Central memory CD8-positive, alpha-beta T cell (primary cell): Measurements from ENCODE around the gene ZBTB16.

Source experiments
- ATAC-seq: fragments of 150-1000 bp; cut with Tn5 transposase; replicated peaks from 2 replicates; pipeline ENCODE4 v1.10.0; 2022; ENCODE audit warnings: mild to moderate bottlenecking, moderate FRiP score, moderate number of reproducible peaks; ENCODE audit not compliant: poor library complexity, severe bottlenecking; ENCODE audit errors: extremely low read depth
- DNase-seq, 2 donors: peaks; one replicate each; pipeline ENCODE4 v3.0.0; 2021; ENCODE audit warnings: low spot score in 2 of 2
- H3K27ac Mint-ChIP-seq: one replicate; pipeline ENCODE4 v1.8.0; 2022; ENCODE audit warnings: low read depth, mild to moderate bottlenecking, moderate library complexity, mixed read lengths
- H3K27me3 Mint-ChIP-seq: one replicate; pipeline ENCODE4 v1.8.0; 2022; ENCODE audit warnings: mixed read lengths
- H3K36me3 Mint-ChIP-seq: one replicate; pipeline ENCODE4 v1.8.0; 2022; ENCODE audit warnings: mild to moderate bottlenecking, moderate library complexity, mixed read lengths; ENCODE audit not compliant: insufficient read depth
- H3K4me1 Mint-ChIP-seq: one replicate; pipeline ENCODE4 v1.8.0; 2022; ENCODE audit warnings: mixed read lengths
- H3K4me3 Mint-ChIP-seq: one replicate; pipeline ENCODE4 v1.8.0; 2022; ENCODE audit warnings: mild to moderate bottlenecking, moderate library complexity, mixed read lengths
- H3K9me3 Mint-ChIP-seq: one replicate; pipeline ENCODE4 v1.8.0; 2022; ENCODE audit warnings: mixed read lengths

Gene ZBTB16

DNA sequence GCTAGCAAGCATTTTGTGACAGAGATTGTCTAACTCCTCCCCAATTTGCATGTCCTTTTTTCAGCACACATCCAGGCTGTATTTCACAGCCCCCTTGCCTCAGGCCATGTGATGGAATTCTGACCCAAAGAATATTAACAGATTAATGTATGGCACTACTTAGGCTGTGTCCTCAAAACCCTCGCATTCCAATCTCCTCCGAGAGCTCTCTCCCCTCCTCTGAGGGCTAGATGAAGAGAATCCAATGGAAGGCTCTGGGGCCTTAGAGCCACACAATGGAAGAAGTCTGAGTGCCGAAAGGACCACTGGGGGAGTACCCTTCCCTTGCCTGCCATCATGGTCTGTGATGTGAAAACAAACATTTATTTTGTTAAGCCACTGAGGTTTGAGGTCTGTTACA lies 223.0 kb downstream of the ZBTB16 start:
- no peak for ATAC-seq
- Mint-ChIP-seq H3K4me1 (no peaks in the 10 kb centered on the region), H3K27me3 (peaks cover 55% of the 10 kb centered on the region), H3K4me3 (no peak overlapping the region), H3K27ac (no peak overlapping the region), H3K36me3 (no peaks in the 10 kb centered on the region), H3K9me3 (no peaks in the 10 kb centered on the region)
- DNase-seq, result no peak

DNA sequence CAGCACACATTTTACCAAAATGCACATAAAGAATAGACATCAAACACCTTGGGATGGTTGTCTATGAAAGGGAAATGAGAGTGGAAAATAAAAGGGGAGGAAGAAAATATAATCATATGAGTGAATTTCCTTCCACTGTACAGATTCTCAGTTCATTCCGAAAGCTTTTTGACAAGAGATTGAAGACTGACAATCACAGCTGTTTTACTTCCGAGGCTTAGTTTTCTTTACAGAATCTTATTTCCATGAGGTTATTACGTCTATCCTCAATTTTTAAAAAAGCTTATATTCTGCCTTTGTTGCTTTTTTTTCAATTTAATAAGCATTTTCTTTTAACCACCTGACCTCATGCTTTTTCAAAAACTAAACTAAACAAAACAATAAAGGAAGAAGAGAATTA lies 223.9 kb downstream of the ZBTB16 start:
- ATAC-seq (no peak), DNase-seq (no peak)
- Mint-ChIP-seq H3K4me3 (no peak overlapping the region), H3K9me3 (no peaks in the 10 kb centered on the region), H3K27me3 (peaks cover 45% of the 10 kb centered on the region), H3K36me3 (no peaks in the 10 kb centered on the region), H3K4me1 (no peaks in the 10 kb centered on the region), H3K27ac (no peak overlapping the region)

DNA sequence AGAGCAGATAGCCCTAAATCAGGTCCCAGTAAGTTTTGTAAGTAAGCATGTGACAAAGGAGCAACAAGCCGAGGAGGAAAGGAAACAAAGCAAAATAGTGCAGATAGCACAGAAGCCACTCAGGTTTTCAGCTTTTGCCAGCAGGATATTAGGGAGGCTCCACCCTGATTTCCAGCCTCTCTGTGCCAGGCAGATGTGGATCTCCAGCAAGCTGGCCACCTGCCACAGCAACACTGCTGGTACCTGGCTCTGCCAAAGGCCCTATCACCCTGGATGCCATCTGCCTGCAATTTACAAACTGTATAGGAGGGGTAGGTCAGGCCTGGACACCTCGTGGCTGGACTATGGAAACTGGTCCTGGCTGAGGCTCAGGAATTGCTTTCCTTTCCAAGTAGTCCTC lies 224.5 kb downstream of the ZBTB16 start:
- peaks cover 39% of the 10 kb centered on the region for H3K27me3 Mint-ChIP-seq

DNA sequence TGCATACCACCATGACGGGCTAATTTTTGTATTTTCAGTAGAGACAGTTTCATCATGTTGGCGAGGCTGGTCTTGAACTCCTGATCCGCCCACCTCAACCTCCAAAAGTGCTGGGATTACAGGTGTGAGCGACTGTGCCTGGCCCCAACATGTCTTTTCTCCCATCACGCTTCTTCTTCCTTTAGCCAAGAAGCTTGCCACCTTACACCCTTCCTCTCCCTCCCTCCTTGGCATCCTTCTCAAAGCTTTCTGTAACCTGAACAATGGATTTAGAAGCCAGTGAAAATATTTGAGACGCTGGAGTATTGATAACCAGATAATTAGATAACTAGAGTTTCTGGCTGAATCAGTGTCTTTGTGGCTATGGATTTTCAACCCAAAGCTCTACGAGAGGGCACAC lies 225.4 kb downstream of the ZBTB16 start:
- no peaks in the 10 kb centered on the region for H3K4me1 Mint-ChIP-seq
- ATAC-seq, result no peak

More for the DNA sequence above, 224.5 kb downstream of the ZBTB16 start:
- Mint-ChIP-seq H3K36me3 (no peaks in the 10 kb centered on the region), H3K9me3 (no peaks in the 10 kb centered on the region), H3K27ac (no peak overlapping the region), H3K4me1 (no peaks in the 10 kb centered on the region), H3K4me3 (no peak overlapping the region)
- ATAC-seq (no peak), DNase-seq (no peak)

DNA sequence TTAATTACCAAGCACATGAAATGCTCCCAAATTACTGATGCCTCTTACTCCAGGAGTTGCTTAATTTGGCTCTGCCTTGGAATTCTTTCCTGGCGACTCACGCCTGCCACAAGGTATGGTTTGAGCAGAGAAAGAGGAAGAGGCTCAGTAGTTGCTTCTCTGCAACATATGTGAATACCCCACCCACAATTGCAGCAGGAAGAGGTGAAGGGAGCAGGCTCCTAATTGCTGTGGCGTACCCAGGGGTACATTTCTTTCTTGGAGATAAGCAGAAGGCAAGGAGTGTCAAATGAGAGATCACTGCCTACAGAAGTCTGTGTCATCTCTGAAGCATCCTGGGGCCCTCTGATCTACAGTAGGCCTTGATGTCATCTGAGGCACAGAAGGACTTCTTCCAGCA lies 226.1 kb downstream of the ZBTB16 start:
- DNase-seq (no peak), ATAC-seq (no peak)
- Mint-ChIP-seq H3K4me1 (no peaks in the 10 kb centered on the region), H3K27ac (no peak overlapping the region), H3K9me3 (no peaks in the 10 kb centered on the region), H3K27me3 (peaks cover 30% of the 10 kb centered on the region), H3K4me3 (no peak overlapping the region), H3K36me3 (no peaks in the 10 kb centered on the region)

More for the DNA sequence above, 225.4 kb downstream of the ZBTB16 start:
- Mint-ChIP-seq H3K27me3 (peaks cover 30% of the 10 kb centered on the region), H3K4me3 (no peak overlapping the region), H3K36me3 (no peaks in the 10 kb centered on the region), H3K27ac (no peak overlapping the region), H3K9me3 (no peaks in the 10 kb centered on the region)
- DNase-seq, result no peak

DNA sequence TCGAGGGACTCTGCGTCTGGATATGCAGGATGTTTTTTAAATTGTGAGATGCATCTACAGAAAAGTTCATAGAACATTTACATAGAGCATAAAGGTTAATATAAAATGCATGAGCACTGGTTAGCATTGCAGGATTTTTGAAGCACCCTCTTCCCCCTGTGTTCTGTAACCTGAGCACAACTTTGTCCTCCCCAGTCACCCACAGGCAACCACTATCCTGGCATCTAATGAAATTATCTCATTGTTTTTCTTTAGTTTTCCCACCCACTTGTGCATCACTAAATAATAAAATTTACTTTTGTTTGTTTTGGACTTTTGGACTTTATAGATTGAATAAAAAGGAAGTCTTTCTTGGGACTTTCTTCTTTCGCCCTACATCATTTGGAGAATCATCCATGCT lies 226.7 kb downstream of the ZBTB16 start:
- Mint-ChIP-seq H3K27ac (no peak overlapping the region), H3K27me3 (peaks cover 31% of the 10 kb centered on the region), H3K4me3 (no peak overlapping the region), H3K4me1 (no peaks in the 10 kb centered on the region), H3K36me3 (no peaks in the 10 kb centered on the region), H3K9me3 (no peaks in the 10 kb centered on the region)
- ATAC-seq, result no peak
- DNase-seq, result no peak

DNA sequence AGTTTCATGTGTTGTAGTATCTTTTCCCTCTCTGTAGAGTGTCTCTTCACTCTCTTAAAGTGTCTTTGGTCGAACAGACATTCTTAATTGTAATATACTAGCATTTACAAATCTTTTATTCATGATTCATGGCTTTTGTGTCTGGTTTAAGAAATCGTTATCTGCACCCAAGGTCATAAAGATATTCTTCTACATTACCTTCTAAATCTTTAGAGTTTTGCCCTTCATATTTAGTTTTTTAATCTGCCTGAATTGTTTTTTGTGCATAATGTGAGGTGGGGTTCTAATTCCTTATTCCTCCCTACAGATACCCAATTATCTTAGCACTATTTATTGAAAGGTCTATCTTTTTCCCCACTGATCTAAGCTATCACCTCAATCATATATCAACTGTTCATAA lies 227.6 kb downstream of the ZBTB16 start:
- Mint-ChIP-seq H3K27ac (no peak overlapping the region), H3K27me3 (peaks cover 30% of the 10 kb centered on the region), H3K36me3 (no peaks in the 10 kb centered on the region), H3K4me1 (no peaks in the 10 kb centered on the region), H3K9me3 (no peaks in the 10 kb centered on the region), H3K4me3 (no peak overlapping the region)
- DNase-seq (no peak), ATAC-seq (no peak)

DNA sequence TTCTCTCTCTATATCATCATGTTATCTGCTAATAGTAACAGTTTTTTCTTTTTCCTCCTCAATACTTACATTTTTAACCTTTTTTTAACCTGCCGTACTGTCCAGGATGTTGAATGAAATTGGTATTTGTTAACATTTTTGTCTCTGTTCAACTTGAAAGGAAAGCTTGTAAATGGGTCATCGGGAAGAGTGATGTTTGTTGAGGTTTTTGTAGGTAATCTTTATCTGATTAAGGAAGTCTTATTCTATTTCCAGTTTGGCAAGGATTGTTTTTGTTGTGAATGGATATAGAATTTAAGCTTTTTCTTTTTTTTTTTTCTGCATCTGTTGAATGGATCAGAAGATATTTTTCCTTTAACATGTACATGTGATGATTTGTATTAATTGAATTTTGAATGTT lies 228.6 kb downstream of the ZBTB16 start:
- no peaks in the 10 kb centered on the region for H3K36me3 Mint-ChIP-seq
- DNase-seq (no peak), ATAC-seq (no peak)
- peaks cover 38% of the 10 kb centered on the region for H3K27me3 Mint-ChIP-seq
- no peak overlapping the region for H3K27ac Mint-ChIP-seq
- no peaks in the 10 kb centered on the region for H3K9me3 Mint-ChIP-seq
- no peak overlapping the region for H3K4me3 Mint-ChIP-seq
- H3K4me1 Mint-ChIP-seq, result no peaks in the 10 kb centered on the region

DNA sequence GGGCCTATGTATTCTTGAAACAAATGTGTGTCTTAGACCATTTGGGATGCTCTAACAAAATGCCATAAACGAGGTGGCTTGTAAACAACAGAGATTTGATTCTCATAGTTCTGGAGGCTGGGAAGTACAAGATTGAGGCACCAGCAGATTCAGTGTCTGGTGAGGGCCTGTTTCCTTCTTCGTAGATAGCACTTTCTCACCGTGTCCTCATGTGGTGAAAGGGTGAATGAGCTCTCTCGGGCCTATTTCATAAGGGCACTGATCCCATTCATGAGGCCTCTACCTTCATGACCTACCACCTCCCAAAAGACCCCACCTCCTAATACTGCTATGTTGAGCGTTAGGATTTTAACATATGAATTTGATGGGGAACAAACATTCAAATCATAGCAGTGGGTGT lies 230.3 kb downstream of the ZBTB16 start:
- H3K9me3 Mint-ChIP-seq, result no peaks in the 10 kb centered on the region
- no peak for ATAC-seq
- H3K4me3 Mint-ChIP-seq, result no peak overlapping the region
- no peak overlapping the region for H3K27ac Mint-ChIP-seq
- H3K27me3 Mint-ChIP-seq, result peaks cover 38% of the 10 kb centered on the region
- DNase-seq, result no peak
- no peaks in the 10 kb centered on the region for H3K4me1 Mint-ChIP-seq
- H3K36me3 Mint-ChIP-seq, result no peaks in the 10 kb centered on the region

DNA sequence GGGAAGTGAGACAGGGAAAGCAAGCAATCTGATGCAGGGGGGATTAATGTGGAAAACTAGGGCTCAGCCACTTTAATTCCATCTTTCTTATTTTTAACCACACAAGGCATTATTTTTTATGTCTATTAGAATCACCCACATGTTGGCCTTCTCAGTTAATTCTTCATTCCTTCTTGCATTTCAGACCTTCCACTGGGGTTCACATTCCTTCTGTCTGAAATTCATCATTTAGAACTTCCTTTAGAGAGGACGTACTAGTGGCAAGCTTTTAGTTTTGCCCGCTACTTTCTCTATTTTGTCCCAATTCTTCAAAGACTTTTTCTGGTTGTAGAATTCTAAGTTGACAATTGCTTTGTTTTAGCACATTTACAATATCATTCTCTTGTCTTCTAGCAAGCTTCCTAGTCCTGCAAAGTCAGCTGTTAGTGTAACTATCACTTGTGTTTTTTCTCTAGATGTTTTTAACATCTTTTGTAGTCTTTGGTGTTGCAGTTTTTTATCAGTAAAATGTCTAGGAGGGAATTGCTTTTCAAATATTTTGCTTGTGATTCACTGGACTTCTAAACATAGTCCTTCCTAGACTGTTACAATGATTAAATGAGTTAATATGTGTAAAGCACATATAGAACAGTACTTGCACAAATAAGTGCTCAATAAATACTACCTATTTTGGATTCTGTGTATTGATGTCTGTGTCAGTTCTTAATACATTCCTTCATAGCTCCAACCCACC lies 231.2 kb downstream of the ZBTB16 start:
- Mint-ChIP-seq H3K27me3 (peaks cover 39% of the 10 kb centered on the region), H3K4me1 (no peaks in the 10 kb centered on the region), H3K36me3 (no peaks in the 10 kb centered on the region), H3K9me3 (no peaks in the 10 kb centered on the region), H3K4me3 (no peak overlapping the region), H3K27ac (no peak overlapping the region)
- no peak for ATAC-seq
- no peak for DNase-seq

DNA sequence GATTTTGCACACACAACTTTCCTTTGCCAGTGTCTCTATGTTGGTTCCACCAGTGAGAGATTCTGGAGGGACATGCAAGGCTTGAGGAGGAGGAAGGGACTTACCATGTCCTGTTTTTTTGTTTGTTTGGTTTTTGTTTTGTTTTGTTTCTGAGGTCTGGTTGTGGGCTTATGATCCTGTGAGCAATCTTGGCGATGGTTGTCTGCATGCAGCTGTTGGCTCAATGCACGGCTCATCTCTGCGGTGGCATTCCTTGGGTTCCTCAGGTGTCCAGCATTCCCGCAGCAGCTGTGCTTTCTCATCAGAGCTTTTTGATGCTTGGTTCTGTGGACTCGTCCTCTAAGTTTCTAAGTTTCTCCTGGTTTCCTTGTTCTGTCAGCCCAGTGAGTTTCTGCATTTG lies 231.9 kb downstream of the ZBTB16 start:
- DNase-seq, result no peak
- no peak overlapping the region for H3K4me3 Mint-ChIP-seq
- H3K4me1 Mint-ChIP-seq, result no peaks in the 10 kb centered on the region
- H3K27ac Mint-ChIP-seq, result no peak overlapping the region
- no peaks in the 10 kb centered on the region for H3K36me3 Mint-ChIP-seq
- H3K9me3 Mint-ChIP-seq, result no peaks in the 10 kb centered on the region
- peaks cover 46% of the 10 kb centered on the region for H3K27me3 Mint-ChIP-seq
- ATAC-seq, result no peak

DNA sequence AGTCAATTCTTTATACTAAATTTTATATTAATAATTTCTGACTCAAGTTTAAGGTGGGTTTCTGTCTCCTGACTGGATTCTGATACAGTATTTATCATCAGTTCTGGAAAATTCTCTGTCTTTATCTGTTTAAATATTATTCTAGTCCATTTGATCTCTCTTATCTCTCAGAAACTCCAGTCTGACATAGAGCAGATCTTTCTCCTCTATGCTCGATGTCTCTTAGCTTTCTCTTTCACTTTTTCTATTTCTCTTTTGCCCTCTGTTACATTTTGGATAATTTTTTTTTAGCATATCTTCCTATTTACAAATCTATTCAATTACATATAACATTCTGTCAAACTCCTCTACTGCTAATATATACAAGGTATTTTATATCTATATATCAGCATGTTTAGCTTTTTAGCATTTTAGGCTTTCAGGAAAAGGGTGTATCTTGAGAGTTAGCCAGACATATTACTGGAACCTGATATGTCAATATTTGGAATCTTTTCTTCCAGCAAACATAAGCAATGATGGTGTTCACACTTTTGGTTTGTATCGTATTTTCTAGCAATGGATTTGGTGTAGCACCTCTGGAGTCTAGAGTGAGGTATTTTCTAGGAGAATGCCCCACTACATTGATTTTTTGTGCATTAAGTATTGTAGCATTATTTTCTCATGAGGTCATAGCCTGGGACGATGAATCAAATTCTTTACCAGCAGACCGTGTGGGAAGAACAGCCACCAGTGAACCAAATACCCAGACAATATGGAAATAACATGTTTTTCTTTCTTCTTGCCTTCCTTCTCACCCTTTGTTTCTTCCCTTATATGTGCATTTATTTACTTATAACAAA lies 232.6 kb downstream of the ZBTB16 start:
- Mint-ChIP-seq H3K4me1 (no peaks in the 10 kb centered on the region), H3K27me3 (peaks cover 47% of the 10 kb centered on the region), H3K27ac (no peak overlapping the region), H3K4me3 (no peak overlapping the region), H3K36me3 (no peaks in the 10 kb centered on the region), H3K9me3 (no peaks in the 10 kb centered on the region)
- ATAC-seq (no peak), DNase-seq (no peak)

DNA sequence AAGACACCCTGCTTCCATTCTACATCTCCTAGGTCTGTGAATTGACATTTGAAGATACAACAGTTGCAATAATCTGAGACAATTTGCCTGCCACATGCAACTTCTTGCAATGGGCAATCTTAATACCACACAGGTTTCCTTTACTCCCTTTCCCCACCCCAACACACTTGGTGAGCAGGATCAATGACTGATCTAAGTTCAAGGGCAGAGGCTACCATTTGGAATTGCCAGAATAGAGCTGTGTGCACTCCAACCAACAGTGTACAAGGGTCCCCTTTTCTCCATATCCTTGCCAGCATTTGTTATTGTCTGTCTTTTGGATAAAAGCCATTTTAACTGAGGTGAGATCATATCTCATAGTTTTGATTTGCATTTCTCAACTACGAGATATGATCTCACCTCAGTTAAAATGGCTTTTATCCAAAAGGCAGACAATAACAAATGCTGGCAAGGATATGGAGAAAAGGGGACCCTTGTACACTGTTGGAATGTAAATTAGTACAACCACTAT lies 233.7 kb downstream of the ZBTB16 start:
- H3K27me3 Mint-ChIP-seq, result peaks cover 47% of the 10 kb centered on the region
- no peaks in the 10 kb centered on the region for H3K9me3 Mint-ChIP-seq
- H3K4me3 Mint-ChIP-seq, result no peak overlapping the region
- H3K27ac Mint-ChIP-seq, result no peak overlapping the region
- no peaks in the 10 kb centered on the region for H3K4me1 Mint-ChIP-seq
- no peak for ATAC-seq
- DNase-seq, result no peak
- no peaks in the 10 kb centered on the region for H3K36me3 Mint-ChIP-seq
